Omental fat pad (tissue), 4 donors: ENCODE results near the gene TSPAN13. TPM values are rescaled to one million over a fixed set of nuclear protein-coding genes. Genes with fewer than 3 reads are reported as not detected.
"Not testable (repeated sequence)": the region's sequence is repeated elsewhere in the genome, so short reads cannot be mapped to it uniquely, and the experiment has no call there.

Experiments
- ATAC-seq: fragments of 150-250 bp; one replicate; pipeline ENCODE4 v1.9.1; 2016; ENCODE audit warnings: mild to moderate bottlenecking, moderate library complexity; ENCODE audit not compliant: low FRiP score
- DNase-seq: peaks from one replicate; pipeline ENCODE4 v3.0.0-alpha.2; 2019; ENCODE audit warnings: low spot score
- total RNA-seq, 4 donors: library from RNA; depleted of rRNA; stranded (reverse); fragments of >200 nt; gene quantifications; one replicate each; pipeline ENCODE4 v1.1.0, GENCODE V29; 2016
- TF ChIP-seq, protein P1 (sequence below), 3 donors: fragments of 450-650 bp; IDR thresholded peaks; one replicate each; pipeline ENCODE4 v1.5.1; 2016 to 2017; ENCODE audit warnings: antibody characterized with exemption in 3 of 3, mild to moderate bottlenecking in 3 of 3, moderate library complexity in 2 of 3

The TSPAN13 gene
- total RNA-seq, 4 donors from 2014 or later: 15.2 to 111 (median 30.5) TPM

GRCh38 chr7:16758036-16758435 is 4.5 kb downstream of the TSPAN13 start:
- DNase-seq: no peak
- TF ChIP-seq, protein P1, sequence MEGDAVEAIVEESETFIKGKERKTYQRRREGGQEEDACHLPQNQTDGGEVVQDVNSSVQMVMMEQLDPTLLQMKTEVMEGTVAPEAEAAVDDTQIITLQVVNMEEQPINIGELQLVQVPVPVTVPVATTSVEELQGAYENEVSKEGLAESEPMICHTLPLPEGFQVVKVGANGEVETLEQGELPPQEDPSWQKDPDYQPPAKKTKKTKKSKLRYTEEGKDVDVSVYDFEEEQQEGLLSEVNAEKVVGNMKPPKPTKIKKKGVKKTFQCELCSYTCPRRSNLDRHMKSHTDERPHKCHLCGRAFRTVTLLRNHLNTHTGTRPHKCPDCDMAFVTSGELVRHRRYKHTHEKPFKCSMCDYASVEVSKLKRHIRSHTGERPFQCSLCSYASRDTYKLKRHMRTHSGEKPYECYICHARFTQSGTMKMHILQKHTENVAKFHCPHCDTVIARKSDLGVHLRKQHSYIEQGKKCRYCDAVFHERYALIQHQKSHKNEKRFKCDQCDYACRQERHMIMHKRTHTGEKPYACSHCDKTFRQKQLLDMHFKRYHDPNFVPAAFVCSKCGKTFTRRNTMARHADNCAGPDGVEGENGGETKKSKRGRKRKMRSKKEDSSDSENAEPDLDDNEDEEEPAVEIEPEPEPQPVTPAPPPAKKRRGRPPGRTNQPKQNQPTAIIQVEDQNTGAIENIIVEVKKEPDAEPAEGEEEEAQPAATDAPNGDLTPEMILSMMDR (IDR thresholded peaks at IDR 0.05): no peak
- ATAC-seq: no peak

- ATAC-seq: no peak
- no peak for DNase-seq
- TF ChIP-seq, protein P1 (IDR thresholded peaks at IDR 0.05): no peak
Measured at GRCh38 chr7:16758631-16759611, 5.4 kb downstream of the TSPAN13 start.

DNA sequence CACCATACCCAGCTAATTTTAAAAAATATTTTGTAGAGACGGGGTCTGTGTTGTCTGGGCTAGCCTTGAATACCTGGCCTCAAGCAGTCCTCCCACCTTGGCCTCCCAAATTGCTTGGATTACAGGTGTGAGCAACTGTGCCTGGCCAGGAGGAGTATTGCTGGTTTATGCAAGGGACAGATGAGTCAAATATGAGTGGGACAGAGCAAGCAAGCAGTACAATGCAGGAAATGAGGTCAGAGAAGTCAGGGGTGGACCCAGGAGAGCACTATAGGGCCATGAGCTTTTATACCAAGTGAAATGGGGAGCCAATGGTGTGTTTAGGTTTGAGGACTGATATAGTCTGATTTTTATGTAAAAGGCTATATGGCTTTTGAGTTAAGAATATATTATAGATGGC is 6.3 kb downstream of the TSPAN13 start:
- ATAC-seq: no peak
- TF ChIP-seq, protein P1 (IDR thresholded peaks at IDR 0.05): no peak
- DNase-seq: no peak

DNA sequence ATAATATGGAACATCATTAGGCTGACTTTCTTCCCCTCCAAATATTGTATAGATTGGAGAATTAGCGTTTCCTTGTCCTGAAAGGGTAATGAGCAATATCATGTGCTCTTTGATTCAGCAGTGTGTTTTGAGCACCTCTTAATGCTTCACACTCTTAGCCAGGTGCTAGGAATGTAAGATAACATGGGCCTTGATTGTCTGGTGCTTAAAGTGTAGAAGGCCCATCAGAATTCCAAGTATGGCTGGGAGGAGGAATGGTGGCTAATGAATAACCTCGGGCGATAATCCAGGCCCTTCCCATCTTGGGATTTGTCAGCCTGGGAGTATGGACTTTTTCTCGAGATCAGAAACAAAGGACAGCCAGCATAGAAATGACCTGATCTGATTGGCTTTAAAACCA is 8.6 kb downstream of the TSPAN13 start:
- TF ChIP-seq, protein P1 (IDR thresholded peaks at IDR 0.05): no peak
- DNase-seq: no peak
- ATAC-seq: no peak

DNA sequence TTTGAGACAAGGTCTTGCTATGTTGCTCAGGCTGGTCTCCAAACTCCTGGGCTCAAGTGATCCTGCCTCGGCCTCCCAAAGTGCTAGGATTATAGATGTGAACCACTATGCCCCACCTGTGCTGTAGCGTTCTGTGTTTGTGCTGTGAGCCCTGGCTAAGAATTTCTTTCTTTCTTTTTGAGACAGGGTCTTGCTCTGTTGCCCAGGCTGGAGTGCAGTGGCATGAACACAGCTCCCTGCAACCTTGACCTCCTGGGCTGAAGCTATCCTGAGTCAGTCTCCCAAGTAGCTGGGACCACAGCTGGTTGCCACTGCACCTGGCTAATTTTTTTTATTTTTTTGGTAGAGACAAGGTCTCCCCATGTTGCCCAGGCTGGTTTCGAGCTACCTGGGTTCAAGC is 11.4 kb downstream of the TSPAN13 start:
- TF ChIP-seq, protein P1 (IDR thresholded peaks at IDR 0.05): no peak
- ATAC-seq (no peak), DNase-seq (no peak)

DNA sequence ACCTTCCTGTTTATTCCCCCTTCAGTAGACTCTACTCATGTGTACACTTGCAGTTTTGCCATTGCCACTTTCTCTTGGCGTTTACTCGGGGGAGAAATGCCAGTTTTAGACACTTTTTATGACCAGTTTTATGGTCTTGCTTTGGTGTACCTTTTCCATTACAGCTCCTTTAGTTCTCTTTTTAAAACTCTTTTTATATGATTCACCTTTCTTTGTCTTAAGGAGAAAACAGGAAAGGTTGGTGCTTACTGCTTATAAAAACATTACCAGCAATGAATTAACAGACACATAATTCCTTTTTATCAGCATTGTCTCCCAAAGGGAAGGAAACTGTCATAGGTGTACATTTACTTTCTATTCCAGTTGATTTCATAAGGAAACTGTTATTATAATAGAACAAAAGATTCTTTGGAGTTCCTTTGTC is 11.9 kb downstream of the TSPAN13 start:
- no peak for ATAC-seq
- TF ChIP-seq, protein P1 (IDR thresholded peaks at IDR 0.05): no peak

DNA sequence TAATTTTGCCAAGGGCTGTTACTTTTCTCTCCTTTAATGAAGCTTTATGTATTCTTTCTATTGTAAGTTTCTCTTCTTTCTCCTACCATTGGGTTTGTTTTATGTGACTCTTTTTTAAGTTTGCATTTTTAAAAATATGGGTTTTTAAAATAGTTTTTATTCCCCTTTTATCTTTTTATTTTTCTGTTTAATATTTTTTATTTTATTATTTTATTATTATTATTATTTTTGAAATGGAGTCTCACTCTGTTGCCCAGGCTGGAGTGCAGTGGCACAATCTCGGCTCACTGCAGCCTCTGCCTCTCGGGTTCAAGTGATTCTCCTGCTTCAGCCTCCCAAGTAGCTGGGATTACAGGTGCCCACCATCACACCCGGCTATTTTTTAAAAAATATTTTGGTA is 16.4 kb downstream of the TSPAN13 start:
- not testable (repeated sequence) for ATAC-seq, DNase-seq

More for the DNA sequence above, 11.9 kb downstream of the TSPAN13 start:
- DNase-seq: no peak
